Neural cell (in vitro differentiated cells): ENCODE results near the gene DEAF1. TPM values are rescaled to one million over a fixed set of nuclear protein-coding genes. Genes with fewer than 3 reads are reported as not detected.
"Not testable (repeated sequence)": the region's sequence is repeated elsewhere in the genome, so short reads cannot be mapped to it uniquely, and the experiment has no call there.

Experiments used
- H2AFZ ChIP-seq: fragments of 200-600, 300-800 bp; sonication (generic), shearing (Covaris generic); 2 replicates; pipeline ENCODE4 v1.6.0; 2014; ENCODE audit warnings: low read depth, mild to moderate bottlenecking, antibody characterized with exemption, low read length, moderate library complexity
- H3F3A ChIP-seq: fragments of 200-600 bp; shearing (Covaris generic); 2 replicates; pipeline ENCODE4 v1.6.1; 2016; ENCODE audit warnings: mild to moderate bottlenecking, moderate library complexity, mixed read lengths, antibody characterized with exemption, low read length; ENCODE audit not compliant: insufficient read depth, poor library complexity, severe bottlenecking
- H3K27ac ChIP-seq: fragments of 200-600, 300-800 bp; sonication (generic), shearing (Covaris generic); 2 replicates; pipeline ENCODE4 v1.5.1; 2014; ENCODE audit warnings: mild to moderate bottlenecking, low read length, moderate library complexity
- H3K27me3 ChIP-seq: fragments of 300-800, 200-600 bp; sonication (generic), shearing (Covaris generic); 2 replicates; pipeline ENCODE4 v1.6.0; 2014; ENCODE audit warnings: mild to moderate bottlenecking, low read depth, low read length, moderate library complexity; ENCODE audit not compliant: insufficient read depth
- H3K36me3 ChIP-seq: fragments of 300-800, 200-600 bp; sonication (generic), shearing (Covaris generic); 2 replicates; pipeline ENCODE4 v1.5.1; 2014; ENCODE audit warnings: mild to moderate bottlenecking, antibody characterized with exemption, low read length, moderate library complexity; ENCODE audit not compliant: insufficient read depth
- H3K4me2 ChIP-seq: fragments of 300-800, 200-600 bp; sonication (generic), shearing (Covaris generic); 2 replicates; pipeline ENCODE4 v1.6.0; 2014; ENCODE audit warnings: mild to moderate bottlenecking, low read length
- H3K4me3 ChIP-seq: fragments of 300-800, 200-600 bp; sonication (generic), shearing (Covaris generic); 2 replicates; pipeline ENCODE4 v1.5.1; 2014; ENCODE audit warnings: mild to moderate bottlenecking, low read length, moderate library complexity
- H3K79me2 ChIP-seq: fragments of 200-600 bp; shearing (Covaris generic); replicated peaks from 2 replicates; pipeline ENCODE4 v1.6.0; 2014; ENCODE audit warnings: mild to moderate bottlenecking, low read length, moderate library complexity; ENCODE audit not compliant: insufficient read depth
- H3K9ac ChIP-seq: fragments of 300-800, 200-600 bp; sonication (generic), shearing (Covaris generic); 2 replicates; pipeline ENCODE4 v1.6.1; 2016; ENCODE audit warnings: mild to moderate bottlenecking, low read length, mixed read lengths
- H3K9me2 ChIP-seq: fragments of 200-600 bp; shearing (Covaris generic); 2 replicates; pipeline ENCODE4 v1.6.1; 2016; ENCODE audit warnings: mild to moderate bottlenecking, low read length, mixed read lengths; ENCODE audit not compliant: insufficient read depth
- H3K9me3 ChIP-seq: fragments of 200-600, 300-800 bp; sonication (generic), shearing (Covaris generic); 2 replicates; pipeline ENCODE4 v1.6.1; 2016; ENCODE audit warnings: mild to moderate bottlenecking, mixed run types, low read length, moderate library complexity, mixed read lengths
- H4K20me1 ChIP-seq: fragments of 200-600 bp; shearing (Covaris generic); 2 replicates; pipeline ENCODE4 v1.6.1; 2016; ENCODE audit warnings: mild to moderate bottlenecking, mixed run types; ENCODE audit not compliant: insufficient read depth
- CTCF ChIP-seq: fragments of 450-650 bp; IDR thresholded peaks from 2 replicates; pipeline ENCODE4 v1.5.1; 2014; ENCODE audit warnings: antibody characterized with exemption, mild to moderate bottlenecking, moderate library complexity; ENCODE audit not compliant: poor library complexity, severe bottlenecking
- EP300 ChIP-seq: fragments of 450-650 bp; conservative IDR thresholded peaks from 2 replicates; pipeline ENCODE4 v1.6.1; 2014; ENCODE audit warnings: antibody characterized with exemption, mild to moderate bottlenecking, moderate library complexity; ENCODE audit not compliant: poor library complexity, severe bottlenecking
- EZH2 ChIP-seq: fragments of 200-600, 300-800 bp; shearing (Covaris generic), sonication (generic); IDR thresholded peaks from 2 replicates; pipeline ENCODE4 v1.6.1; 2014; ENCODE audit warnings: antibody characterized with exemption, low read length, borderline replicate concordance, mild to moderate bottlenecking; ENCODE audit not compliant: insufficient read depth, poor library complexity, severe bottlenecking
- MXI1 ChIP-seq: fragments of 450-650 bp; conservative IDR thresholded peaks from 2 replicates; pipeline ENCODE4 v1.6.1; 2014; ENCODE audit warnings: antibody characterized with exemption, mild to moderate bottlenecking; ENCODE audit not compliant: poor library complexity, severe bottlenecking
- POLR2AphosphoS5 ChIP-seq: IDR thresholded peaks from 2 replicates; pipeline ENCODE4 v1.6.1; 2012
- RAD21 ChIP-seq: fragments of 450-650 bp; conservative IDR thresholded peaks from 2 replicates; pipeline ENCODE4 v1.6.1; 2014; ENCODE audit warnings: antibody characterized with exemption, mild to moderate bottlenecking, moderate library complexity
- REST ChIP-seq: IDR thresholded peaks from 2 replicates; pipeline ENCODE4 v1.6.1; 2012; ENCODE audit warnings: borderline replicate concordance
- SMC3 ChIP-seq: fragments of 450-650 bp; conservative IDR thresholded peaks from 2 replicates; pipeline ENCODE4 v1.6.1; 2014; ENCODE audit warnings: antibody characterized with exemption, mild to moderate bottlenecking, moderate library complexity; ENCODE audit not compliant: poor library complexity
- TAF1 ChIP-seq: IDR thresholded peaks from 2 replicates; pipeline ENCODE4 v1.6.1; 2012; ENCODE audit warnings: low read depth
- polyA plus RNA-seq: library from polyadenylated mRNA; depleted of rRNA; stranded (reverse); fragments of >200 nt; gene quantifications from 2 replicates; pipeline ENCODE4 v1.2.3, GENCODE V29; 2014

DEAF1 gene
- polyA plus RNA-seq, 1 donor from 2014 or later = 87.6 TPM

- H3K27ac ChIP-seq = no peak overlapping the region
- no peaks in the 10 kb centered on the region for H3K36me3 ChIP-seq
- no peak overlapping the region for H3K4me3 ChIP-seq
- H3K27me3 ChIP-seq = no peaks in the 10 kb centered on the region
- peaks cover 18% of the 10 kb centered on the region for H3K79me2 ChIP-seq
- TF ChIP-seq RAD21 (no peak), EP300 (no peak), CTCF (no peak), SMC3 (no peak), MXI1 (no peak), REST (no peak), POLR2AphosphoS5 (no peak), TAF1 (no peak), EZH2 (no peak)
- H3K9ac ChIP-seq = no peak overlapping the region
- no peaks in the 10 kb centered on the region for H3K9me2 ChIP-seq
- no peaks in the 10 kb centered on the region for H3K9me3 ChIP-seq
- no peaks in the 10 kb centered on the region for H4K20me1 ChIP-seq
- no peak overlapping the region for H3K4me2 ChIP-seq
- H3F3A ChIP-seq = no peaks in the 10 kb centered on the region
- H2AFZ ChIP-seq = no peak overlapping the region
Observed at GRCh38 chr11:690738-691633, 4.0 kb downstream of the DEAF1 start.

- H2AFZ ChIP-seq, H3K4me2 ChIP-seq, H3F3A ChIP-seq: not testable (repeated sequence)
Observed at GRCh38 chr11:690244-690643, 4.8 kb downstream of the DEAF1 start.

More at GRCh38 chr11:690244-690643, 4.8 kb downstream of the DEAF1 start:
- H3K79me2 ChIP-seq = peaks cover 18% of the 10 kb centered on the region
- not testable (repeated sequence) for H3K27me3 ChIP-seq, H3K27ac ChIP-seq, H3K9me3 ChIP-seq, H3K4me3 ChIP-seq, H3K9me2 ChIP-seq, H4K20me1 ChIP-seq, H3K36me3 ChIP-seq, H3K9ac ChIP-seq
